Upper lobe of right lung (tissue), 1 donor: ENCODE results near the gene TMOD1. TPM values are rescaled to one million over a fixed set of nuclear protein-coding genes. Genes with fewer than 3 reads are reported as not detected.

Source experiments
- ATAC-seq: fragments of 200-7000 bp; cut with Tn5 transposase; one replicate; pipeline ENCODE4 v1.9.1; 2020; ENCODE audit warnings: mild to moderate bottlenecking, moderate library complexity
- DNase-seq: peaks from one replicate; pipeline ENCODE4 v3.0.0-alpha.2; 2020
- H3K27ac ChIP-seq: fragments of 200-600 bp; one replicate; pipeline ENCODE4 v1.8.0; 2022
- H3K27me3 ChIP-seq: fragments of 200-600 bp; one replicate; pipeline ENCODE4 v1.8.0; 2022; ENCODE audit warnings: mild to moderate bottlenecking
- H3K36me3 ChIP-seq: fragments of 200-600 bp; one replicate; pipeline ENCODE4 v1.8.0; 2022
- H3K4me1 ChIP-seq: fragments of 200-600 bp; one replicate; pipeline ENCODE4 v1.8.0; 2022
- H3K4me3 ChIP-seq: fragments of 200-600 bp; one replicate; pipeline ENCODE4 v1.8.0; 2022; ENCODE audit warnings: mild to moderate bottlenecking
- H3K9me3 ChIP-seq: fragments of 200-600 bp; one replicate; pipeline ENCODE4 v1.8.0; 2022
- intact Hi-C: fragments of 100-400 bp; cut with DNase I; formaldehyde crosslinking; loops from one replicate; pipeline ENCODE4 v1.11.0; 2022
- total RNA-seq: library from RNA; stranded (reverse); fragmentation: NEBNext Ultra II Directional; extraction: Animal tissue kit (Norgen Biotek cat#: 25700); gene quantifications from one replicate; pipeline ENCODE4 v1.2.1, GENCODE V29; 2021
- TF ChIP-seq, protein P1 (sequence below): fragments of 200-600 bp; IDR thresholded peaks from one replicate; pipeline ENCODE4 v1.8.0; 2022; ENCODE audit warnings: antibody characterized with exemption
- donor health status: DM: no; HTN: yes; CAD: no; lungs with severe emphysema.

Gene TMOD1
- total RNA-seq, 1 donor from 2014 or later, result 11.3 TPM

- TF ChIP-seq, protein P1, sequence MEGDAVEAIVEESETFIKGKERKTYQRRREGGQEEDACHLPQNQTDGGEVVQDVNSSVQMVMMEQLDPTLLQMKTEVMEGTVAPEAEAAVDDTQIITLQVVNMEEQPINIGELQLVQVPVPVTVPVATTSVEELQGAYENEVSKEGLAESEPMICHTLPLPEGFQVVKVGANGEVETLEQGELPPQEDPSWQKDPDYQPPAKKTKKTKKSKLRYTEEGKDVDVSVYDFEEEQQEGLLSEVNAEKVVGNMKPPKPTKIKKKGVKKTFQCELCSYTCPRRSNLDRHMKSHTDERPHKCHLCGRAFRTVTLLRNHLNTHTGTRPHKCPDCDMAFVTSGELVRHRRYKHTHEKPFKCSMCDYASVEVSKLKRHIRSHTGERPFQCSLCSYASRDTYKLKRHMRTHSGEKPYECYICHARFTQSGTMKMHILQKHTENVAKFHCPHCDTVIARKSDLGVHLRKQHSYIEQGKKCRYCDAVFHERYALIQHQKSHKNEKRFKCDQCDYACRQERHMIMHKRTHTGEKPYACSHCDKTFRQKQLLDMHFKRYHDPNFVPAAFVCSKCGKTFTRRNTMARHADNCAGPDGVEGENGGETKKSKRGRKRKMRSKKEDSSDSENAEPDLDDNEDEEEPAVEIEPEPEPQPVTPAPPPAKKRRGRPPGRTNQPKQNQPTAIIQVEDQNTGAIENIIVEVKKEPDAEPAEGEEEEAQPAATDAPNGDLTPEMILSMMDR, result no peak
- H3K36me3 ChIP-seq, result no peaks in the 10 kb centered on the region
- no peaks in the 10 kb centered on the region for H3K9me3 ChIP-seq
- no peak overlapping the region for H3K27ac ChIP-seq
- H3K4me1 ChIP-seq, result peaks cover 40% of the 10 kb centered on the region
- intact Hi-C loops, result no loop called here
- DNase-seq, result peak; percentile 26
- ATAC-seq, result no peak
- no peak overlapping the region for H3K4me3 ChIP-seq
- H3K27me3 ChIP-seq, result no peaks in the 10 kb centered on the region
These were observed 59.4 kb downstream of the TMOD1 start for GRCh38 chr9:97560851-97561250.

DNA sequence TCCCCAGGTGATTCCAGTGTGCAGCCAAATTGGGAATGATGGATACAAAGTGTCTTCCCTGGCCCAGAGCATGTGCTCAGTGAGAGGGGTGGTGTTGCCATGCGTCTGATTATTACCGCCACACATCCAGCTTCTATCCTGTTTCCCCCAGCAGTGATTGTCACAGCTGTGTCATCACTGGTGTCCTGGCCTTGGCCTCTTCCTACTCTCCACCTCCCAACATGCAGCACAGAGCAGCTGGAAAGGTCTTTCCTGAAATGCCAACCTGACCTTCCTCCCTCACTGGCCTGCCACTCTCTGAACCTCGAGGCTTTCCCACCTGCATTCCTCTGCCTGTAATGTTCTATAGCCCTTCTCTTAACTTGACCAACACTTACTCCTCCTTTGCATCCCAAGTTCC is 60.0 kb downstream of the TMOD1 start:
- DNase-seq (peak; percentile 28), ATAC-seq (no peak)
- Histone ChIP-seq H3K27ac (no peak overlapping the region), H3K4me3 (no peak overlapping the region), H3K9me3 (no peaks in the 10 kb centered on the region), H3K36me3 (no peaks in the 10 kb centered on the region), H3K27me3 (no peaks in the 10 kb centered on the region), H3K4me1 (peaks cover 39% of the 10 kb centered on the region)
- intact Hi-C loops, result no loop called here
- TF ChIP-seq, protein P1, result no peak

- Histone ChIP-seq H3K27me3 (no peaks in the 10 kb centered on the region), H3K4me3 (no peak overlapping the region), H3K9me3 (no peaks in the 10 kb centered on the region), H3K36me3 (no peaks in the 10 kb centered on the region), H3K27ac (no peak overlapping the region), H3K4me1 (peaks cover 29% of the 10 kb centered on the region)
- TF ChIP-seq, protein P1, result no peak
- ATAC-seq (no peak), DNase-seq (peak; percentile 31)
- intact Hi-C loops, result no loop called here
These were observed 61.1 kb downstream of the TMOD1 start for GRCh38 chr9:97562542-97562941.

- intact Hi-C loops, result no loop called here
- Histone ChIP-seq H3K4me1 (peaks cover 21% of the 10 kb centered on the region), H3K9me3 (no peaks in the 10 kb centered on the region), H3K27ac (no peak overlapping the region), H3K36me3 (no peaks in the 10 kb centered on the region), H3K27me3 (no peaks in the 10 kb centered on the region), H3K4me3 (no peak overlapping the region)
- TF ChIP-seq, protein P1, result no peak
- DNase-seq (peak; percentile 35), ATAC-seq (no peak)
These were observed 62.1 kb downstream of the TMOD1 start for GRCh38 chr9:97563458-97564135.

DNA sequence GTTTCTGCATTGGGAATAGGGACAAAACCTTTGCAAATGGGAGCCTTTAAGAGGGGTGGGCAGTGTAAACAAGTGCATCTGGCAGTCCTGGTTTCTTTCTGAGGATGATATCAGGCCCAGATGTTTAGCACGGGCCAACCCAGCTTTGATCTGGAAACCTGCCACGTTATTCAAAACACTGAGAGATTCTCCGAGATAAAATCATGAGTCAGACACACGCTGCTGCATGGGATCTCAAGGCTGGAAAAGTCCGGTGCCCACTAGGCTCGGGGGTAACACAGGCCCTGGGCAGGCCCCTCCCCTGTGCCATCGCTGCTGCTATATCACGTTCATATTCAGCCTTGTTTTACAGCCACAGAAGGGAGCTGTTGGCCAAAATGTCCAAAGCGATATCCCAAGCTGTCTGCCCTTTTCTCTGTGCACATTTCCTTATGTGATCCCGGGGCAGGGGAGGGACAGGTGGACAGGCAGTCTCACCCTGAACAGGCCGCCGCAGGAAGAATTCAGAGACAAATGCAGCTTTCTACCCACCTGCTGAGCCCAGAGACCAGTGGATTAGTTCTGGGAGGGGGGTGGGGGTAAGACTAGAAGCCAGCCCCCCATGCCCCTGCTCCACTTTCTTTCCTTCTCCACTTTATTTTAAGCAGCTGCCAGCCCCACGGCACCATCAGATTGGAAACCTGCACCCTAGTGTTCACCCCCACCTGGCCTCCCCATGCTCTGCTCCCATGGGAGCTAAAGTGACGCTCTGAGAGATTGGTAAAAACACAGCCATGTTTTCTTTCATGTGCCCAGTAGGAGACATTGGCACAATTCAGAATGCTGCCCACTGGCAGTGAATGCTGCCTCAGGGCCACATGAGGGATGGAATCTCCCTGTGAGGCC is 63.1 kb downstream of the TMOD1 start:
- intact Hi-C loops, result no loop called here
- H3K27me3 ChIP-seq, result no peaks in the 10 kb centered on the region
- peaks cover 8% of the 10 kb centered on the region for H3K36me3 ChIP-seq
- H3K4me3 ChIP-seq, result no peak overlapping the region
- peaks cover 14% of the 10 kb centered on the region for H3K4me1 ChIP-seq
- H3K27ac ChIP-seq, result no peak overlapping the region
- TF ChIP-seq, protein P1, result no peak
- DNase-seq, result peak; percentile 52
- peak; percentile 62 for ATAC-seq
- H3K9me3 ChIP-seq, result no peaks in the 10 kb centered on the region
